ENCODE measurements around the gene SLC41A3. TPM values are rescaled to one million over a fixed set of nuclear protein-coding genes. Genes with fewer than 3 reads are reported as not detected.

Gene SLC41A3
- total and polyA plus RNA-seq, 2 of the 8 experiments (the other 6 are each of a cell fraction or from before 2014, with no cell fraction given) = 30.2 to 56.4 TPM

GRCh38 chr3:126111566-126112475, 27.9 kb upstream of the SLC41A3 start (continued):
- no peak for TF ChIP-seq CTBP2 (IDR thresholded peaks at IDR 0.05; ENCODE audit: borderline replicate concordance, insufficient read depth, insufficient read length, low read length)
- no peak for TF ChIP-seq NRF1 (IDR thresholded peaks at IDR 0.05; ENCODE audit: low read depth, low read length)
- no peak for TF ChIP-seq TEAD4 (IDR thresholded peaks at IDR 0.05; ENCODE audit: low read depth, low read length)
- no peak for TF ChIP-seq TBP (IDR thresholded peaks at IDR 0.05; ENCODE audit: low read depth, low read length)
- no peak for TF ChIP-seq GABPA (IDR thresholded peaks at IDR 0.05; ENCODE audit: borderline replicate concordance, insufficient read depth, low read length)
- no peak for TF ChIP-seq EZH2 (IDR thresholded peaks at IDR 0.05; ENCODE audit: low read depth, low read length, severe bottlenecking)
- TF ChIP-seq POLR2AphosphoS5 (IDR thresholded peaks at IDR 0.05; ENCODE audit: low read depth, low read length) = no peak
- TF ChIP-seq MAFK (IDR thresholded peaks at IDR 0.05; ENCODE audit: low read depth, low read length) = no peak
- no peak for TF ChIP-seq SRF (IDR thresholded peaks at IDR 0.05; ENCODE audit: low read depth, low read length)
